Measurements from ENCODE around the gene RTN4R. TPM values are rescaled to one million over a fixed set of nuclear protein-coding genes. Genes with fewer than 3 reads are reported as not detected.

RTN4R gene
- total RNA-seq, 1 experiment from 2014 or later, result 25.0 TPM

DNA sequence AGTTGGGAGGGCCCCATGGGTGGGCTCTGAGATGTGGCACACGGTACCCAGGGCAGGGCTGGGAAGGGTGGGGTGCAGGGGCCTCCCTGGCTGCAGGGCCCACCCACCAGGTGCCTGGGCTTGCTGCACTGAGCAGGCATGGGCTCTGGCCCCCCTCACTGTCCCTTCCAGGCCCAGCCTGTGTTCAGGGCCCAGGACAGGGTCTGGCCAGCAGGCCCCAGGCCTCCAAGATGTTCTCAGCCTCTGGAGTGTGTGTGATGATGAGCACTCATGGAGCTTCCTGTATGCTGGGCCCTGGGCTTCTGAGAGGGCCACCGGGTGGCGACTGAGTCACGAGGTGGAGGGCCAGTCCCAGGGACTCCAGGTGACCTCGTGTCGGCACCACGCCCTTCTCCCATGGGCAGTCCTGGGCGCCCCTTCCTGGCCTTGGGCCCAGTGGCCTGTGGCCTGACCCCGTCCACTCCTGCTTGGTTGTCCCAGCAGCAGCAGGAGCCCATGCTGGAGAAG, 61.4 kb downstream of the RTN4R start:
- TF ChIP-seq KAT7 (CRISPR knock-in tag; IDR thresholded peaks at IDR 0.05; ENCODE audit: borderline replicate concordance), result no peak
- CTCF ChIA-PET, result interaction anchor here (1.0 to 2.3 kb wide), 6 partner anchors 9 to 111 kb away, joined by 3 to 8 read pairs (median 5); no protein-coding TSS in a partner anchor
- Mint-ChIP-seq H3K4me1 (peaks cover 33% of the 10 kb centered on the region), H3K9me3 (no peaks in the 10 kb centered on the region), H3K36me3 (no peaks in the 10 kb centered on the region), H3K4me3 (no peak overlapping the region; the same call in 1 of the 2 replicates), H3K27ac (no peak overlapping the region), H3K27me3 (ENCODE audit: low read depth) (no peaks in the 10 kb centered on the region)
- ATAC-seq (no peak), DNase-seq (ENCODE audit: low spot score) (no peak)
- POLR2A ChIA-PET, result no interaction called here

DNA sequence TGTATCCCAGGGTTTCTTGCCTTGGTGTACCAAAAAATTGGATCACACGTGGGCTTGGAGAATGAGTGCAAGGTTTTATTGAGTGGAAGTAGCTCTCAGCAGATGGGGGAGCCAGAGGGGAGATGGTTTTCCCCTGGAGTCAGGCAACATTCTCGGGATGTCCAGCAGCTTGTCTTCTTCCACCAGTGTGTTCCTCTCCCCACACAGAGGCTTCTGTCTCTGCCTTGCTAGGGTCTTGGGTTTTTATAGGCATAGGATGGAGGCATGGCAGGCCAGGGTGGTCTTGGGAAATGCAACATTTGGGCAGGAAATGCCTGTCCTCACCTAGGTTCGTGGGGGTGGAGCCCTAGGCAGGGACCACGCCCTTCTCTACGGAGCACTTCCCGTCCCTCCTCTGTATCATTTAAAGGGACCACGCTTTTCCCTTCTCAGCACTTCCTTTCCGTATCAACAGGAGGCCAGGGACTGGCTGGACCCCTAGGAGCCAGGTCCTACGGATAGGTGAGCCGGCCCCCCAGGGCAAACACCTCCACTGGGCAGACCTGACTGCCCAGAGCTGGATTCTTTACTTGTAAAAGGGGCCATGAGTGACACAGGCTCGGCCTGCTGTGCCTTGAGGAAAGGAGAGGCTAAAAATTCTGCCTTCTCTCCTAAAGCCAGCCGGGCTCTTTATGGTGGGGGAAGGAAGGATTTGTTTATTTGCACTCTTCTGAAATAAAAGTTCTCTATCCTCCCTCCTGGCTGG, 62.0 kb downstream of the RTN4R start:
- DNase-seq (ENCODE audit: low spot score) (no peak), ATAC-seq (peak; percentile 52)
- H3K27me3 Mint-ChIP-seq (ENCODE audit: low read depth), result no peaks in the 10 kb centered on the region
- H3K36me3 Mint-ChIP-seq, result no peaks in the 10 kb centered on the region
- H3K4me1 Mint-ChIP-seq, result peaks cover 33% of the 10 kb centered on the region
- POLR2A ChIA-PET, result interaction anchor here (0.7 kb wide), 1 partner anchor 180 kb away, joined by 3 read pairs; no protein-coding TSS in a partner anchor
- H3K27ac Mint-ChIP-seq, result peak overlapping the region; percentile 82
- H3K4me3 Mint-ChIP-seq, result peak overlapping the region; percentile 38
- no peaks in the 10 kb centered on the region for H3K9me3 Mint-ChIP-seq
- TF ChIP-seq IRF2 (CRISPR knock-in tag; IDR thresholded peaks at IDR 0.05; ENCODE audit: borderline replicate concordance, low read depth), result no peak
- peak; percentile 32; the same call in 1 of the 2 replicates for TF ChIP-seq SP1 (CRISPR knock-in tag; conservative IDR thresholded peaks at IDR 0.05)
- CTCF ChIA-PET, result interaction anchor here (0.8 to 5.2 kb wide), 12 partner anchors 10 to 112 kb away, joined by 3 to 47 read pairs (median 4); no protein-coding TSS in a partner anchor

DNA sequence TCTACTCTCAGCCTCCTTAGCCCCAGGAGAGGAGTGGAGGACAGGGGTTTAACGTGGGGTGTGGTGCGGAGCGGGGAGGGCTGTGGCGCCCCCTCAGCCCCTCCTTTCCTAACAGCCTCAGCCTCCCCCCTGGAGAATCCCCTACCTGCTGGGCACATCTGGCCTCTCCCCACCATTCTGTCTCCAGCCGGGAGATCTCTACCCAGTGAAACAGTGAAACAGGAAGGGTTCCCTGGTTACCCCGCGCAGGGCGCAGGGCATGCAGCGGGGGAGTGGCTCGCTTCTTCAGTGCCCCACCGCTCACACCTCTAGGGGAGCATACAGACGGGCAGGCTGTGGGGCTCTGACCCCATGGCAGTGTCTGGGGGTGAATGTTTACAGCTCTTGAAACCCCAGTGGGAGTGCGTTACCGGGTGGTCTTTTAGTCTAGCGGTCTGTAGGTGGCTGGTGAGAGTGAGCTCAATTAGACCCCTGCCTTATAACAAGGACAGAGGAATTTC, 62.6 kb downstream of the RTN4R start:
- no peak overlapping the region for H3K4me3 Mint-ChIP-seq
- no peak for TF ChIP-seq NR3C1 (CRISPR knock-in tag; conservative IDR thresholded peaks at IDR 0.05; ENCODE audit: low read depth)
- no peak for TF ChIP-seq ZNF416 (CRISPR knock-in tag; IDR thresholded peaks at IDR 0.05)
- no peak for TF ChIP-seq GABPB1 (CRISPR knock-in tag; IDR thresholded peaks at IDR 0.05)
- TF ChIP-seq, protein P1, sequence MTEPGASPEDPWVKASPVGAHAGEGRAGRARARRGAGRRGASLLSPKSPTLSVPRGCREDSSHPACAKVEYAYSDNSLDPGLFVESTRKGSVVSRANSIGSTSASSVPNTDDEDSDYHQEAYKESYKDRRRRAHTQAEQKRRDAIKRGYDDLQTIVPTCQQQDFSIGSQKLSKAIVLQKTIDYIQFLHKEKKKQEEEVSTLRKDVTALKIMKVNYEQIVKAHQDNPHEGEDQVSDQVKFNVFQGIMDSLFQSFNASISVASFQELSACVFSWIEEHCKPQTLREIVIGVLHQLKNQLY (CRISPR knock-in tag; IDR thresholded peaks at IDR 0.05), result no peak
- no peak for TF ChIP-seq ZNF263 (CRISPR knock-in tag; IDR thresholded peaks at IDR 0.05; ENCODE audit: low read depth)
- TF ChIP-seq, protein P2, sequence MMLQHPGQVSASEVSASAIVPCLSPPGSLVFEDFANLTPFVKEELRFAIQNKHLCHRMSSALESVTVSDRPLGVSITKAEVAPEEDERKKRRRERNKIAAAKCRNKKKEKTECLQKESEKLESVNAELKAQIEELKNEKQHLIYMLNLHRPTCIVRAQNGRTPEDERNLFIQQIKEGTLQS (CRISPR knock-in tag; conservative IDR thresholded peaks at IDR 0.05), result no peak
- CTCF ChIA-PET, result interaction anchor here (0.8 to 5.2 kb wide), 10 partner anchors 10 to 112 kb away, joined by 3 to 47 read pairs (median 4); no protein-coding TSS in a partner anchor
- H3K9me3 Mint-ChIP-seq, result no peaks in the 10 kb centered on the region
- H3K36me3 Mint-ChIP-seq, result no peaks in the 10 kb centered on the region
- H3K4me1 Mint-ChIP-seq, result peaks cover 33% of the 10 kb centered on the region
- POLR2A ChIA-PET, result interaction anchor here (0.7 kb wide), 1 partner anchor 179 kb away, joined by 3 read pairs; no protein-coding TSS in a partner anchor
- ATAC-seq (0 out of 2 replicates have a peak, but pooled peaks have one; percentile 5), DNase-seq (ENCODE audit: low spot score) (no peak)
- peak overlapping the region; percentile 82 for H3K27ac Mint-ChIP-seq
- no peaks in the 10 kb centered on the region for H3K27me3 Mint-ChIP-seq (ENCODE audit: low read depth)

DNA sequence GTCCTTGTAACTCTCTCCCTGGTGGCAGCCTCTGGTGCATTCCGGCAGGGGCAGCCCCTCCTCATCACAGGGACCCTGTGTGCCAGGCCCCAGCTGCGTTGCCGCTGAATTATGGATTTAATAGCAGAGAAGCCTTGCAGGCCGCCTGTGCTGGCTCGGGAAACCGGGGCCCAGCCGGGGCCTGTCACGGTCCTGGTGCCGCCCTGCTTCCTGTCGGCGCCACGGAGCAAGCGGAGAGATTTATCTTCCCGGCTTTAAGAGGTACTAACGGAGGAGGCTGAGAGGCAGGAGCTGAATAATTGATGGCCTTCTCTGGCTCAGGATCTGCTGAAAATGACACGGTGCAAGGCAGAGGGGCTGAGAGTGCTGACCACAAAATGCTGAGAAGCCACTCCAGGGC, 63.3 kb downstream of the RTN4R start:
- H3K9me3 Mint-ChIP-seq, result no peaks in the 10 kb centered on the region
- ATAC-seq (no peak), DNase-seq (ENCODE audit: low spot score) (no peak)
- no peaks in the 10 kb centered on the region for H3K27me3 Mint-ChIP-seq (ENCODE audit: low read depth)
- H3K36me3 Mint-ChIP-seq, result no peaks in the 10 kb centered on the region
- ChIA-PET POLR2A (no interaction called here), CTCF (interaction anchor here (1.4 to 5.2 kb wide), 7 partner anchors 11 to 48 kb away, joined by 3 to 47 read pairs (median 6); no protein-coding TSS in a partner anchor)
- peaks cover 33% of the 10 kb centered on the region for H3K4me1 Mint-ChIP-seq
- no peak for TF ChIP-seq TCF7 (CRISPR knock-in tag; IDR thresholded peaks at IDR 0.05; ENCODE audit: low read depth)
- no peak overlapping the region; the same call in 1 of the 2 replicates for H3K27ac Mint-ChIP-seq
- H3K4me3 Mint-ChIP-seq, result no peak overlapping the region

GRCh38 chr22:20204311-20204710, 63.8 kb downstream of the RTN4R start:
- ChIA-PET CTCF (interaction anchor here (1.4 to 5.2 kb wide), 5 partner anchors 17 to 109 kb away, joined by 3 to 47 read pairs (median 5); no protein-coding TSS in a partner anchor), POLR2A (no interaction called here)
- no peak for DNase-seq (ENCODE audit: low spot score)
- no peak overlapping the region for H3K27ac Mint-ChIP-seq
- no peaks in the 10 kb centered on the region for H3K36me3 Mint-ChIP-seq
- peaks cover 33% of the 10 kb centered on the region for H3K4me1 Mint-ChIP-seq
- H3K4me3 Mint-ChIP-seq, result no peak overlapping the region
- H3K27me3 Mint-ChIP-seq (ENCODE audit: low read depth), result no peaks in the 10 kb centered on the region
- no peaks in the 10 kb centered on the region for H3K9me3 Mint-ChIP-seq
- ATAC-seq, result no peak
- TF ChIP-seq ELF4 (CRISPR knock-in tag; IDR thresholded peaks at IDR 0.05; ENCODE audit: low read depth) (no peak), USF1 (CRISPR knock-in tag; IDR thresholded peaks at IDR 0.05) (no peak), TCF7 (CRISPR knock-in tag; IDR thresholded peaks at IDR 0.05; ENCODE audit: low read depth) (no peak), ZNF317 (CRISPR knock-in tag; IDR thresholded peaks at IDR 0.05; ENCODE audit: borderline replicate concordance, low read depth) (no peak), FOXK1 (CRISPR knock-in tag; IDR thresholded peaks at IDR 0.05) (no peak), GABPB1 (CRISPR knock-in tag; IDR thresholded peaks at IDR 0.05) (no peak), ATF1 (CRISPR knock-in tag; IDR thresholded peaks at IDR 0.05) (no peak), TP53 (CRISPR knock-in tag; IDR thresholded peaks at IDR 0.05) (no peak), GRHL2 (CRISPR knock-in tag; IDR thresholded peaks at IDR 0.05; ENCODE audit: insufficient replicate concordance, severe bottlenecking) (no peak), ETV6 (CRISPR knock-in tag; IDR thresholded peaks at IDR 0.05) (no peak)
- TF ChIP-seq, protein P3, sequence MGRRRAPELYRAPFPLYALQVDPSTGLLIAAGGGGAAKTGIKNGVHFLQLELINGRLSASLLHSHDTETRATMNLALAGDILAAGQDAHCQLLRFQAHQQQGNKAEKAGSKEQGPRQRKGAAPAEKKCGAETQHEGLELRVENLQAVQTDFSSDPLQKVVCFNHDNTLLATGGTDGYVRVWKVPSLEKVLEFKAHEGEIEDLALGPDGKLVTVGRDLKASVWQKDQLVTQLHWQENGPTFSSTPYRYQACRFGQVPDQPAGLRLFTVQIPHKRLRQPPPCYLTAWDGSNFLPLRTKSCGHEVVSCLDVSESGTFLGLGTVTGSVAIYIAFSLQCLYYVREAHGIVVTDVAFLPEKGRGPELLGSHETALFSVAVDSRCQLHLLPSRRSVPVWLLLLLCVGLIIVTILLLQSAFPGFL (CRISPR knock-in tag; IDR thresholded peaks at IDR 0.05; ENCODE audit: borderline replicate concordance), result no peak
- TF ChIP-seq, protein P1 (CRISPR knock-in tag; IDR thresholded peaks at IDR 0.05), result no peak

All from WTC11 (cell line).